ENCODE measurements around the gene ECHDC3. TPM values are rescaled to one million over a fixed set of nuclear protein-coding genes. Genes with fewer than 3 reads are reported as not detected.

Gene ECHDC3
- total RNA-seq, 1 donor from 2014 or later, result 2.1 TPM

- Histone ChIP-seq H3K9ac (no peak overlapping the region), H3K4me3 (no peak overlapping the region), H3K36me3 (no peaks in the 10 kb centered on the region), H3K27me3 (no peaks in the 10 kb centered on the region), H4K20me1 (ENCODE audit: low read depth) (no peaks in the 10 kb centered on the region), H3K9me3 (ENCODE audit: low read depth) (no peaks in the 10 kb centered on the region), H3K79me2 (ENCODE audit: low read depth) (no peaks in the 10 kb centered on the region), H3K27ac (no peak overlapping the region), H3K4me2 (no peak overlapping the region), H3K4me1 (peaks cover 8% of the 10 kb centered on the region), H2AFZ (replicated peaks) (no peak overlapping the region), H3F3A (ENCODE audit: low read depth) (peaks cover 29% of the 10 kb centered on the region)
- peaks cover 25% of the 10 kb centered on the region for H3K4me1 Mint-ChIP-seq
- H3K27ac Mint-ChIP-seq, result no peak overlapping the region
- peaks cover 4% of the 10 kb centered on the region for H3K27me3 Mint-ChIP-seq (ENCODE audit: insufficient read depth, low read depth)
- TF ChIP-seq EZH2 (IDR thresholded peaks at IDR 0.05) (no peak), CTCF (IDR thresholded peaks at IDR 0.05) (no peak), EZH2phosphoT487 (IDR thresholded peaks at IDR 0.05) (no peak)
- no peak overlapping the region for H3K4me3 Mint-ChIP-seq
- peaks cover 17% of the 10 kb centered on the region for H3K9me3 Mint-ChIP-seq
- no peak for DNase-seq (ENCODE audit: low spot score)
- H3K36me3 Mint-ChIP-seq, result no peaks in the 10 kb centered on the region
Observed at GRCh38 chr10:11795101-11795920, 53.1 kb downstream of the ECHDC3 start.

GRCh38 chr10:11796474-11796873 is 54.3 kb downstream of the ECHDC3 start:
- no peak overlapping the region for H3K9ac ChIP-seq
- H3K9me3 ChIP-seq (ENCODE audit: low read depth), result no peaks in the 10 kb centered on the region
- no peak overlapping the region for H2AFZ ChIP-seq (replicated peaks)
- no peak overlapping the region for H3K27ac ChIP-seq
- no peaks in the 10 kb centered on the region for H3K27me3 ChIP-seq
- peaks cover 8% of the 10 kb centered on the region for H3K4me1 ChIP-seq
- H3K36me3 ChIP-seq, result no peaks in the 10 kb centered on the region
- H3K27me3 Mint-ChIP-seq (ENCODE audit: insufficient read depth, low read depth), result peaks cover 4% of the 10 kb centered on the region
- no peaks in the 10 kb centered on the region for H4K20me1 ChIP-seq (ENCODE audit: low read depth)
- no peak overlapping the region for H3K4me3 Mint-ChIP-seq
- no peak overlapping the region for H3K4me3 ChIP-seq
- TF ChIP-seq EZH2phosphoT487 (IDR thresholded peaks at IDR 0.05) (no peak), EZH2 (IDR thresholded peaks at IDR 0.05) (no peak), CTCF (IDR thresholded peaks at IDR 0.05) (no peak)
- peaks cover 29% of the 10 kb centered on the region for H3F3A ChIP-seq (ENCODE audit: low read depth)
- H3K27ac Mint-ChIP-seq, result no peak overlapping the region
- H3K4me2 ChIP-seq, result no peak overlapping the region
- H3K4me1 Mint-ChIP-seq, result peaks cover 25% of the 10 kb centered on the region
- no peak for DNase-seq (ENCODE audit: low spot score)
- peaks cover 17% of the 10 kb centered on the region for H3K9me3 Mint-ChIP-seq
- no peaks in the 10 kb centered on the region for H3K79me2 ChIP-seq (ENCODE audit: low read depth)
- no peaks in the 10 kb centered on the region for H3K36me3 Mint-ChIP-seq

GRCh38 chr10:11797281-11797680 is 55.1 kb downstream of the ECHDC3 start:
- Histone ChIP-seq H3K4me1 (peaks cover 8% of the 10 kb centered on the region), H3K79me2 (ENCODE audit: low read depth) (no peaks in the 10 kb centered on the region), H3F3A (ENCODE audit: low read depth) (peaks cover 29% of the 10 kb centered on the region), H3K36me3 (no peaks in the 10 kb centered on the region), H3K4me3 (no peak overlapping the region), H3K27me3 (no peaks in the 10 kb centered on the region), H3K9ac (no peak overlapping the region), H4K20me1 (ENCODE audit: low read depth) (no peaks in the 10 kb centered on the region), H3K27ac (no peak overlapping the region), H3K4me2 (no peak overlapping the region), H2AFZ (replicated peaks) (no peak overlapping the region), H3K9me3 (ENCODE audit: low read depth) (no peaks in the 10 kb centered on the region)
- Mint-ChIP-seq H3K4me1 (peaks cover 25% of the 10 kb centered on the region), H3K9me3 (peaks cover 15% of the 10 kb centered on the region), H3K4me3 (no peak overlapping the region), H3K27me3 (ENCODE audit: insufficient read depth, low read depth) (peaks cover 4% of the 10 kb centered on the region), H3K27ac (peak overlapping the region; percentile 50), H3K36me3 (no peaks in the 10 kb centered on the region)
- DNase-seq (ENCODE audit: low spot score), result no peak
- TF ChIP-seq EZH2 (IDR thresholded peaks at IDR 0.05) (no peak), CTCF (IDR thresholded peaks at IDR 0.05) (no peak), EZH2phosphoT487 (IDR thresholded peaks at IDR 0.05) (no peak)

Measured in neural progenitor cell (in vitro differentiated cells).